Activated effector memory CD4-positive, alpha-beta T cell treated with anti-CD3 and anti-CD28 coated beads, Interleukin-2, amount 50 U/mL, for 16 hours (primary cell): ENCODE measurements around the gene ANKRD53.
"Not testable (repeated sequence)": the region's sequence is repeated elsewhere in the genome, so short reads cannot be mapped to it uniquely, and the experiment has no call there.

Experiments
- DNase-seq: peaks from one replicate; pipeline ENCODE4 v3.0.0-alpha.2; 2020

The ANKRD53 gene

DNA sequence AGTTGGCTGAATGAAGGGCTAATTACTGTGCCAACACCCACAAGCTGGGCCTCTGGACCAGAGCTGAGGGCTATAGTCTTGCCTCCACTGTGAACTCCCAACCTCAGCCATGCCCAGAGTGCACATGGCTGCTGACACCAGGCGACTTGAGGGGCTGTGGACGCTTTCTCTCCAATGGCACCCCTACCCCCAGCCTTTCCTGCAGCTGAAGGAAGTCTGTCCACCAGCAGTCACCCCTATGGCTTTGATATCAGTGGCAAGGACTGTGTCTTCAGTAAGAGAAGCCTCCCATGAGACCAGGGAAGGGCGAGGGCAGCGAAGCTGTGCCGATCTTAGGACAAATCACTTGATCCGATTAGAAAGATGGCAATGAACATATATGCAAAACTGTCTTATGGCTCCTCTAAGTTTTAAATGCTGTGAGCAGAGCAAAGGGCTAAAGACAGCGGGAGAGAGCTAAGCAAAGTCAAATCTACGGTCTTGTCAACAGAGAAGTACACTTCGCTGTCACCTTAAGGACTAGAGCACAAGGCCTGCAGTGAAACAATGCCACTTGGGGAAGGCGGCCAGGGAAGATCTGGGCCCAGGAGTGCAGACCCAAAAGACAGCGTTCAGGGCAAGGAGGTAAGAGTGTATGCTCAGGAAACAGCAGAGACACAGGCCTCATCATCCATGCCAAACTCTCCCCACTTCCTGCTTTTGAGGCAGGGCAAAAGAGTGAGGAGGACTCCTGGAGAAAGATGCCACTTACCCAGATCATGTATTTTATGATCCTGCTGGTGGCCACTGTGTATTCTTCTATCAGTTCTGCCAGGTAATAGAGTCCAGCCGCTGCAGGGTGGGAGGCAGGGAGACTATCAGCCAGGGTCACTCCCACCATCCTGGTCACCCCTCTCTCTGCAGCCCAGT lies 14.8 kb downstream of the ANKRD53 start:
- peak; percentile 58 for DNase-seq

- peak; percentile 84 for DNase-seq
Observed at GRCh38 chr2:70994009-70994698, 15.7 kb downstream of the ANKRD53 start.

DNA sequence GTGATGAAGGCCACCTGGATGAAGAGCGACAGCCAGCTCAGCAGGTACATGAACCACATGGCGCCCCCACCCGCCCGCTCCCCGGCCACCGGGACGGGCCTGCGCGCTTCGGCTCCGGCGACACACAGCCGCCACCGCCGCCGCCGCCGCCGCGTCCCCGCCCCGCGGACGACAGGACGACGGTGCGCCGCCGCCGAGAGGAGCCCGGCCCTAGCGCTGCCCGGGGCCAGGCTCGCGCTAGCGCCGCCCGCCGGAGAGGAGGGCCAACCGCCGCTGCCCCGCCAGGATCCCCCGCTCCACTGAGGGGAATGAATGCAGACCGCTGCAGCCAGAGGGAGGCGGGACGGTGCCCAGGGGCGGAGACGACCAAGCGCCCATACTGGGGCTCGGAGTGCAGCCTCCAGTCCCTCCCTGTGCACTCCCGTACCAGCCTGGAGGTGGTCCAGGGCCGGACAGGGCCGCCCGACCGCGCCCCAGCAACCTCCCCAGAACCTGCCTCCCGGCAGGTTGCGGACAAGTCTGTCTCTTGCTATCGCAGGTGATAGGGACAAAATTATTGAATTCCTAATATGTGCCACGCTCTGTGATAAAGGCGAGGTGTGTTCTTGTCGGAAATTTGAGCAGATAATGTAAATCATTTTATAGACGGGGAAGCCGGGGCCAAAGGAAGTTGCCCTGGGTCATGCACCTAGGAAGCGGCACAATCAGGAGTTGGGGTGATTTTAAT lies 16.4 kb downstream of the ANKRD53 start, which contains the start of gene TEX261:
Gene TEX261, minus strand, starts transcription at position 175 of the 727 bp plus-strand sequence. Its CDS starts 116 bp downstream, at position 59.
- DNase-seq: peak; percentile 97

- DNase-seq: peak; percentile 82
Observed at GRCh38 chr2:70995426-70995729, 16.9 kb downstream of the ANKRD53 start.

DNA sequence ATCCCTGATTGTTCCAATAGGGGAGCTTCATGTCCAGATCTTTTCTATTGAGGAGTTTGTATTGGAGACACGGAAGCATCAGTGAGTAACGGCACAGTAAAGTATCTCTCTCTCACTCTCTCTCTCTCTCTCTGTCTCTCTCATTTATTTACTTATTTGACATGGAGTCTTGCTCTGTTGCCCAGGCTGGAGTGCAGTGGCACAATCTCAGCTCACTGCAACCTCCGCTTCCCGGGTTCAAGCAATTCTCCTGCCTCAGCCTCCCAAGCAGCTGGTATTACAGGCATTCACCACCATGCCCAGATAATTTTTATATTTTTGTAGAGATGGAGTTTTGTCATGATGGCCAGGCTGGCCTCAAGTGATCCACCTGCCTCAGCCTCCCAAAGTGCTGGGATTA lies 20.5 kb downstream of the ANKRD53 start:
- DNase-seq: not testable (repeated sequence)

GRCh38 chr2:70999362-70999761 lies 20.9 kb downstream of the ANKRD53 start:
- DNase-seq: no peak

GRCh38 chr2:70999931-71000330 lies 21.5 kb downstream of the ANKRD53 start:
- peak; percentile 34 for DNase-seq

- peak; percentile 92 for DNase-seq
Observed at GRCh38 chr2:71000780-71001591, 22.6 kb downstream of the ANKRD53 start.

DNA sequence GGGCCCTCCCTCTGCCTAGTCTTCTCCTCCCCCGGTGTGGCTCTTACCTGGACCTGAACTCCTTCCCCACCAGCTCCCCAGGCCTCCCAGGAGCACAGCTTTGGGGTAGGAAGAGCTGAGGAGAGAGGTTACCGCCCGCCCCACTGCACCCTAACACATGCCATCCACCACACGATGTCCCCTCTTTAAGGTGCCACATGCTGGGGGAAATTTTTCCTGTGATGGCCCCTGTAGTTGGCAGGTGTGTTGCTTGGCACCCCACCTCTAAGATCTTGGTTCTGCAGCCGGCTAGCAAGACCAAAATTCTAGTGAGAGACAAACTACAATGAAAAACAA lies 23.1 kb downstream of the ANKRD53 start:
- DNase-seq: no peak

- peak; percentile 54 for DNase-seq
Observed at GRCh38 chr2:71001981-71002570, 23.6 kb downstream of the ANKRD53 start.

DNA sequence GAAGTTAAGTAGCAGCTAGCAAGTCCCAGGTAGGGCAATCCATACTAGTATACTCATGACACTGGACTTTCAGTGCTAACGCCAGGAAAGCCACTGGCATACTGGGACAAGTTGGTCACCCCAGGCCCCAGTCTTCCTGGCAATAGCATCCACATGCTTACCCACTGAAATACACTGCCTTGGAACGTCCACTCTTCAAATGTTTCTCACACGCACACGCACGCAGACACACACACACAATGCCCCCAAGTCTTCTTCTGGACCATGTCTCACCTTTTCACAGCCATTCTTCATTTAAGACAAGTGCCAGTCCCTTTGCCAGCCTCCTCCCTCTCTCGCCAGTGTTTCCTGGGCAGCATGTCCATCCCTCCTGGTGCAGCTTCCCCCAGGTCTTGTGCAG lies 25.0 kb downstream of the ANKRD53 start:
- no peak for DNase-seq

DNA sequence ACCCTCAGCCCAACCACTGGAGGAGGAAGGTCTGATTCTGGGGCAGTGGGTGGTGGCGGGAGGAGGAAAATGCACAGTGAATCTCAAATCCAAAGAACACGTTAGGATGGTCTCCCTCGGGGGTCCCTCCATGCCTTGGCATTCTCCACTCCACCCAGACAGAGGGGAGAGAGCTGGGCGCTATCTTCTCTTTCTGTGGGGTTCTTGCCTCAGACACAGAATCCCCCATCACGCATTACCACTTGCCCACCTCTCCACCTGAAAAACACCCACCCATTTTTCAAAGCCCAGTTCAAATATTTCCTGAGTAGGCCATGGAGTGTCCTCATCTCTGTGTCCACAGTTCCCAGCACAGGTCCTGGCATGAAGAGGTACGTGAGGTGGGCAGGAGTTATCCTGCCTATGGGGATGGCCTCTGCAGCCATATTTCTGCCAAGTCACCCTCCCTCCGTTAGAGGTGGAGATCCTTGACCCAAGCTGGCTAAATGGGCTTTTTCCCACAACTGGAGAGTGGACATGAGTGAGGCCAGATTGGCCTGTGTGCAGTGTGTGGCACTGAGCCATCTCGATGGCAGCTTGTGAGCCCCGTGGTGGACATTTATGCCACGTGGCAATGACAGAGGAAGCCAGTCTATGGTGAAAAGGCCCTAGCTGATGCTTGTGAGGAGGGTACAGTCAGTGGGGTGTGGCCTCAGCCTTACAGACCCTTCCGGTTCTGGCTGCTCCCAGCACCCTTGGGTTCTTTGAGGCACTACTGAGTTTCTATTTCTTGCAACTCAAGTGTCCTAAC lies 25.7 kb downstream of the ANKRD53 start:
- DNase-seq: no peak

GRCh38 chr2:71004857-71005256 lies 26.4 kb downstream of the ANKRD53 start:
- DNase-seq: peak; percentile 34

DNA sequence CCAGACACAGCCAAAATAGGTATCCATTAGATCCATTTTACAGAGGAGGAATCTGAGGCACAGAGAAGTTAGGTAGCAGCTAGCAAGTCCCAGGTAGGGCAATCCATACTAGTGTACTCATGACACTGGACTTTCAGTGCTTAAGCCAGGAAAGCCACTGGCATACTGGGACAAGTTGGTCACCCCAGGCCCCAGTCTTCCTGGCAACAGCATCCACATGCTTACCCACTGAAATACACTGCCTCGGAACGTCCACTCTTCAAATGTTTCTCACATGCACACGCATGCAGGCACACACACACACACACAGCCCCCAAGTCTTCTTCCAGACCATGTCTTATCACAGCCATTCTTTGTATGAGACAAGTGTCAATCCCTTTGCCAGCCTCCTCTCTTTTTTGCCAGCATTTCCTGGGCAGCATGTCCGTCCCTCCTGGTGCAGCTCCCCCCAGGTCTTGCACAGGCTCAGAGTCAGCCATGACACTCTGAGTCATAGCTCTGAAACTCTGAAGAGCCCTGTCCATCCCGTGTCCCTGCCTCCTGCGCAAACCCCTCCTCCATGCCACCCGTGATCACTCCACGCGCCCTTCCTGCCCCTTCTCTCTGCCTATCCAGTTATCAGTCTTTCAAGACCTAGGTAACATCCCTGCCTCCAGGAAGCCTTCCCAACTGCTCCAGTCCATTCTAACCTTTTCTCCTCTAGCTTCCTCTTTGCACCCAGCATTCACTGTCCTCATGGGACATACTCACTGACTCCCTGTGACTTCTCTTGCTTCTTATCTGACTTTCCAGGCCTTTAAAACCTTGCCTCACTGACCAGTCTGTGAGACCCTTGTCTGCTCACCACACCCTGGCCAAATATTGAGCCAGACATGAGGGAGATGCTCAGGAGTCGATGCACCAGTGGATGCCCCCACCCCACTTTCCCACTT lies 27.1 kb downstream of the ANKRD53 start:
- no peak for DNase-seq

- DNase-seq: no peak
Observed at GRCh38 chr2:71006323-71006722, 27.9 kb downstream of the ANKRD53 start.

GRCh38 chr2:71006955-71007799 lies 28.7 kb downstream of the ANKRD53 start:
- DNase-seq: no peak

GRCh38 chr2:71008342-71008741 lies 29.9 kb downstream of the ANKRD53 start:
- no peak for DNase-seq

GRCh38 chr2:71011786-71012185 lies 33.4 kb downstream of the ANKRD53 start:
- DNase-seq: not testable (repeated sequence)

- no peak for DNase-seq
Observed at GRCh38 chr2:71018625-71019024, 40.2 kb downstream of the ANKRD53 start.
